Measurements from ENCODE around the gene TPP2.

The TPP2 gene

DNA sequence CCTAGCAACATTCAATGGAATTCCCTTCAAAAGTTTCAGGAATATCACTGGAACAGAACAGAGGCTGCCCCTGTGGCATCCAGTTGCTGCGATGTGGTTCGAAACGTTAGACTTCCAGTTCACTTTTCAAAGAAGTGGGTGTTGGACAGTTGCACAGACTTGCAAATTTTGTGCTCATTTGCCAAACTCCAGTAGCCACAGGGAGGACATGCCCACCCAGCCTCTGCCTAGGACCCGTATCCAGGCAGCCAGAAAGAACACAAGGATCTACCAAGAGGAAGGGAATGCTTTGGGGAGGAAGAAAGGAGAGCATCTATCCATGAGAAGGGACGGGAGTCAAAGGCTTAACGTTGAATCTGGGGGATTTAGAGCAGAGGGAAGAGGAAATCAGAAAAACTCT is 98.2 kb downstream of the TPP2 start, which contains the start of gene METTL21C:
Gene METTL21C, minus strand, starts transcription at position 108 of the 400 bp plus-strand sequence. CDS start 546 bp downstream, outside the sequence.
- no peak for DNase-seq (ENCODE audit: low spot score)

DNA sequence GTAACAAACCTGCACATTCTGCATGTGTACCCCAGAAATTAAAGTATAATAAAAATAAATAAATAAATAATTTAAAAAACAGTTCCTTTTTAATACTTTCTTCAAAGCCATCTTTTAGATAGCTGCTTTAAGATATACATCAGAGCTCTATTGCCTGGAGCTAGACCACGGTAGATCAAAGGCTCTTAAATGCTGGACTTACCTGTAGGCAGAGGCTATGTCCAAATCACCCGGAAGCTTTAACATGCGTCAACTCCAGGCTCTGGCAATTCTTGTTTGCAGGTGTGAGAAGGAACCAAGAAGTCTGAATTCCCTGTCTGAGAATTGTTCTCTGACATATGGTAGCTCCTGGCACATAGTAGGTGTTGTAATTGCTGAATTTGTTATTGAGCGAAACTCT is 99.7 kb downstream of the TPP2 start:
- DNase-seq (ENCODE audit: low spot score), result no peak

DNA sequence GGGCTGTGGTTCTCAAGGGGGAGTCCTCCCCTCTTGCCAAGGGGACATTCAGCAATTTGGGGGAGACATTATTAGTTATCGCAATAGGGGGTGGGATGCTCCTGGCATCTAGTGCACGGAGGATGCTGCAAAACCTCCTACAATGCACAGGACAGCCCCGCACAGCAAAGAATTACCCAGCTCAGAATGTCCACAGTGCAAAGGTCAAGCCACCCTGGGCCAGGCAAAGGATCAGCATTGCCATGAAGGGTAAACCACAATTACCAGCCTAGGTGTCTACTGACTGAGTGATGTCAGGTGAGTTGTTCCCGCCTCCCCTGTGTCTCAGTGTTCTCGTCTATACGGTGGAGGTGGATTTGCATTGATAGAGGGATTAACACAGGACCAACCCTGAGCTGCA is 100.5 kb downstream of the TPP2 start:
- no peak for DNase-seq (ENCODE audit: low spot score)

GRCh38 chr13:102697929-102698648 is 101.3 kb downstream of the TPP2 start:
- DNase-seq (ENCODE audit: low spot score), result no peak

GRCh38 chr13:102698649-102698980 is 101.8 kb downstream of the TPP2 start:
- no peak for DNase-seq (ENCODE audit: low spot score)

DNA sequence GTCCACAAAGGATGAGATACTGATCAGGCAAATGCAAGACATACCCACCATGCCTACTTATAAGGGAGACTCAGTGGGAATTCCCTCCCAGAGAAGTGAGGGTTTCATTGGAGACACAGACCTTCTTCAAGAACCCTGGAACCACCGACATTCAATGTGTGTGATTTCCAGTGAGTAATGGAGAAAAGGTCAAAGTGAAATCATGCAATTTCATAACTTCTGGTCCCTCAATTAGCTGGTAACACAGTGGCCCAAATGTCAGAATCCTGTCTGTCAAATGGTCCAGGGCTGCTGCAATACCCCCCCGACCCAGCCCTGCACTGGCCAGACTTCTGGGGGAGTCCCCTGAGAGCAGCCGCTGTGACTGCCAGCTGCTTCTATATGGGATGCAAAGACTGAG is 102.7 kb downstream of the TPP2 start:
- DNase-seq (ENCODE audit: low spot score), result no peak

GRCh38 chr13:102700088-102701031 is 103.6 kb downstream of the TPP2 start:
- no peak for DNase-seq (ENCODE audit: low spot score)

- no peak for DNase-seq (ENCODE audit: low spot score)
Measured at GRCh38 chr13:102701331-102701730, 104.5 kb downstream of the TPP2 start.

- DNase-seq (ENCODE audit: low spot score), result no peak
Measured at GRCh38 chr13:102702965-102703725, 106.4 kb downstream of the TPP2 start.

DNA sequence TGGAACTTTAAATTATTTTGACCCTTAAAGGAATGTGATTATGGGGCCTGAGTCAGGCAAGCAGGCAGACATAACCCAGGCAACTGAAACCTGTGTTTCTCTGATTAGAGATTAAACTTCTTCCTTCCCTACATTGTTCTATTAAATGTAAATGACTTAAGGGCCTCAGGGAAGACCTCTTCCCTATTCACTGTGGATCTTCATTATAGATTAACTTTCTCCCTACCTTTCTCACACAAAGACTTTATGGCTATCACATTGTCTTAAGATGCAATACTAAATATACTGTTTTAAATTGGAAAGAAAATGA is 106.9 kb downstream of the TPP2 start:
- no peak for DNase-seq (ENCODE audit: low spot score)

DNA sequence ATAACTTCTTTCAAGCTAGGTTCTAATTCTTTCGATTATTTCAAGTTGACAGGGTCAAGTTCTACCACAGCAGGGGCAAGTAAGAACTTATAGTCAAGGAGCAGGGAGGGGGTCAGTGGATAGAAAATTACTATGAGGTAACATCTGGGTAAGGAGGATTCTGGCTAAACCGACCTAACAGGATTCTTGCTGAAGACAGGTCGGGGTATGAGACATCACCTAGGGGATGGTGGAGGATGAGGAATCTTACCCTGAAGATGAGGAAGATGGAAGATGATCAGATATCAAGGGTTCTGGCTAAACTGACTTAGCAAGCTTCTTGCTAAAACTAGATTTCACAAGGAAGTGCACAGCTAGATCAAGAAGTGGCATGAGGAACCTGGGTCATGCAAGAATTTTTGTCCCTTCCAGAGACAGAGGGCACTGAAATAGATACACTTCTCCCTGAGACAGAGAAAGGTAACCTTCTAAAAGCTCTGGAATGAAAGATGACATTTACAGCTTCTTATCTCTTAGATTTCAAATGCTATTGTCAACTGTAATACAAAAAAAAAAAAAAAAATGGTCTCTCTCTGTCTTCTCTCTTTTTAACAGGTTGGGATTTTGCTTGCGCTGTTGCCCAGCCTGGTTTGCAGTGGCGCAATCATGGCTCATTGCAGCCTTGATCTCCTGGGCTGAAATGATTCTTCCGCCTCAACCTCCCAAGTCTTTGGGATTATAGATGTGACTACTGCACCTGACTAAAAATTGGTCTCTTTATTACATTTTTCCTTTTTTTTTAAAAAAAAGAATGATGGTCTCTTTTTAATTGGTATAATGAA is 107.7 kb downstream of the TPP2 start:
- DNase-seq (ENCODE audit: low spot score), result no peak

DNA sequence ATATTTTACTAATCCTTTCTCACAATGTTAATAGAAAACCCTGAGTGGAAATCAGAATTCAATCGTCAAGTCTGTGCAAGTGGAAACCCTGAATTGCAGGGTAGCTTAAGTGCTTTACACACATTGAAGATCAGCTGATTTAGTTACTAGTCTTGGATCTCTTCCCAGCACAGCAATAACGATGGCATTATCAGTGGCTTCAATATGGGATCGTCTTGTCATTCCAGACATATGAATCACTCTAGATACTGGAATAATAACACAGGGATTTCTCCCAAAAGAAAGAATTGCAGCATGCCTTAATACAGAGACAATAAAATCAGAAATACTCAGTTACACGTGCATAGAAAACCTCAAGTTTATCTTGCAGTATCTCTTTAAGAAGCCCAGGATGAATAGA is 110.7 kb downstream of the TPP2 start:
- no peak for DNase-seq (ENCODE audit: low spot score)

DNA sequence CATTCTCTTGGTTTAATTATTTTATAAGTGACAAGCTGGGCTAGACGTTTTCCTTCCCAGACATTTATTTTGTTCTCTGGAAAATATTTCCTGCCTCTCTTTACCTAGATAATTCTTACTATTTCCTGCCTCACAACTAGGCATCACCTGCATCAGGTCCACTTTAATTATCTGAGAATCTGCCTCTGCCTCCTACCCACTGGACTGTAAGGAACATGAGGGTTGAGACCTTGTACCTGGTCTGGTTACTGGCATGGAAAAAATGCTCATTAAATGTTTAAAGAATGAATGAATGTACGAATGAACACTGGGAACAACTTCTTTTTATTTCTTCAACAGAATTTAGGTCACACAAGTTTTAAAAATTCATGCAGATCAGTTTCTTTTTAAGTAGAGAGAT is 111.4 kb downstream of the TPP2 start:
- no peak for DNase-seq (ENCODE audit: low spot score)

GRCh38 chr13:102708991-102709390 is 112.2 kb downstream of the TPP2 start:
- no peak for DNase-seq (ENCODE audit: low spot score)

- no peak for DNase-seq (ENCODE audit: low spot score)
Measured at GRCh38 chr13:102709536-102709935, 112.8 kb downstream of the TPP2 start.

DNA sequence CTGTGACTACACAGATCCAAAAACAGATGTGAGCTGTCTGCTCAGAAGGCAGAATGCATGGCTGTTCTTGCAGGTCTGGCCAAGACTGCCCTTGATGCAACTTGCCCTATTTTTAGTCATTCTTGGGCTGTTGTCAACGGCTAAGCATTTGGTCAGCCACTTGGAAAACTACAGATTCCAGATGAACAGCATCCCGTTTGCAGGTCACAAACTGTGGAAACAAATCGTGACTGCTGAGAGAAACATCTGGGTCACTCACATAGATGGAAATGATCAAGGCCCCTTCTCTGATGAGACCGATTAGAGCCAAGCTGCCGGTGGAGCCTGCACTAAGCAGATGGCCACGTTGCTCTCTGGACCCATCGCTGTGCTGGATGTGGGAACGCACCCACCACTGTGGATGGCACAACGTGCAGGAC is 113.5 kb downstream of the TPP2 start:
- DNase-seq (ENCODE audit: low spot score), result no peak

DNA sequence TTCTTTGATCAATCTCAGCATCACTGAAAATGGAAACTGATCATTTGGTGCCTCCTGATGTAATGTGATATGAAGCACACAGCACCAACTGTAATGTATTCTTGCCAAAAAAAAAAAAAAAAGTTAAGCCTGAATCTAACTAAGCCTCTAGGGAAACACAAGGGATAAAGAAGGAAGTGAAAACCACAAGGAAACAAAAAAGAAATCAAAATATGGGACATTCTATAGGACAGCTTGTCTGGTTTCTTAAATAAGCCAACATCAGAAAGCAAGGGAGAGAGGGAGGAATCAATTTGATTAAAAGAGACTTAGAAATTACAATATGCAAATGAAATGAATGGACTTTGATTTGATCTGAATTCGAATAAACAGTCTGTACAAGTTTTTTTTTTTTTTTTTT is 118.7 kb downstream of the TPP2 start:
- no peak for DNase-seq (ENCODE audit: low spot score)

GRCh38 chr13:102718746-102719145 is 122.0 kb downstream of the TPP2 start:
- DNase-seq (ENCODE audit: low spot score), result no peak

DNA sequence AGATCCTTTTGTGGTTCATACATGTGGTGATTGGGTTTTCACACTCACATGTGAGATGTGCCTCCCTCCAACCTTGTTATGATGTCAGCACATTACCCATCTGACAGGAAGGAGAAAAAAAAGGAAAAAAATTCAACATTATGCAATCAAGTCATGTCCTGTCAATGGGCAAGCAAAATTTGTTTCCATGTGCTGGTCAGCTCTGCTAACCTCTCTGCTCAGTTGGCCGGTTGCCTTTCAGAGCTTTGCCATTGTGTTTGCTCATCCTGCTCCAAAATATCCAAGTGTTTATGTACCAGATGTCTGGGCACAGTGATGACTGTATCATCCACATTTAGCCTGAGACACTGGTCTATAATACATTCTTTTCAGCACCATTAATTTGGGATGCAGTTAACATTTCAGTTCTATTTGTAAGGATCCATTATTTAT is 125.0 kb downstream of the TPP2 start:
- no peak for DNase-seq (ENCODE audit: low spot score)

GRCh38 chr13:102724923-102725322 is 128.1 kb downstream of the TPP2 start:
- no peak for DNase-seq (ENCODE audit: low spot score)

- DNase-seq (ENCODE audit: low spot score), result no peak
Measured at GRCh38 chr13:102726430-102726829, 129.6 kb downstream of the TPP2 start.

Data from left forelimb (tissue), 1 donor.